ENCODE measurements around the gene AADAT.

- TF ChIP-seq, protein P1, sequence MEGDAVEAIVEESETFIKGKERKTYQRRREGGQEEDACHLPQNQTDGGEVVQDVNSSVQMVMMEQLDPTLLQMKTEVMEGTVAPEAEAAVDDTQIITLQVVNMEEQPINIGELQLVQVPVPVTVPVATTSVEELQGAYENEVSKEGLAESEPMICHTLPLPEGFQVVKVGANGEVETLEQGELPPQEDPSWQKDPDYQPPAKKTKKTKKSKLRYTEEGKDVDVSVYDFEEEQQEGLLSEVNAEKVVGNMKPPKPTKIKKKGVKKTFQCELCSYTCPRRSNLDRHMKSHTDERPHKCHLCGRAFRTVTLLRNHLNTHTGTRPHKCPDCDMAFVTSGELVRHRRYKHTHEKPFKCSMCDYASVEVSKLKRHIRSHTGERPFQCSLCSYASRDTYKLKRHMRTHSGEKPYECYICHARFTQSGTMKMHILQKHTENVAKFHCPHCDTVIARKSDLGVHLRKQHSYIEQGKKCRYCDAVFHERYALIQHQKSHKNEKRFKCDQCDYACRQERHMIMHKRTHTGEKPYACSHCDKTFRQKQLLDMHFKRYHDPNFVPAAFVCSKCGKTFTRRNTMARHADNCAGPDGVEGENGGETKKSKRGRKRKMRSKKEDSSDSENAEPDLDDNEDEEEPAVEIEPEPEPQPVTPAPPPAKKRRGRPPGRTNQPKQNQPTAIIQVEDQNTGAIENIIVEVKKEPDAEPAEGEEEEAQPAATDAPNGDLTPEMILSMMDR (conservative IDR thresholded peaks at IDR 0.05; ENCODE audit: low read depth, low read length) = no peak
- TF ChIP-seq EZH2 (IDR thresholded peaks at IDR 0.05; ENCODE audit: borderline replicate concordance, low read depth, low read length, poor library complexity, severe bottlenecking) = no peak
These were observed 34.6 kb upstream of the AADAT start for GRCh38 chr4:170124406-170124805.

All from A673 (cell line).